ENCODE measurements around the gene RAD51. TPM values are rescaled to one million over a fixed set of nuclear protein-coding genes. Genes with fewer than 3 reads are reported as not detected.

Gene RAD51
- total and polyA plus RNA-seq, 4 experiments from 2014 or later, result 0.21 to 1.7 (median 1.3) TPM

GRCh38 chr15:40693904-40694687, 878 bp upstream of the RAD51 start:
- H3K4me1 ChIP-seq (ENCODE audit: insufficient read depth, low read length), result peaks cover 13% of the 10 kb centered on the region
- Mint-ChIP-seq H3K9me3 (no peaks in the 10 kb centered on the region), H3K36me3 (peaks cover 4 to 32% of the 10 kb centered on the region in 2 donors), H3K4me1 (peaks cover 11 to 32% (median 23%) of the 10 kb centered on the region in 4 donors), H3K4me3 (peak overlapping the region; percentile 96 to 100 (median 98)), H3K27me3 (no peaks in the 10 kb centered on the region), H3K27ac (peak overlapping the region; percentile 96 to 99 (median 99))
- CTCF ChIA-PET (ENCODE audit: partially characterized antibody), result interaction anchor here (1.0 to 2.6 kb wide), 13 partner anchors 10 to 200 kb away, joined by 3 to 13 read pairs (median 5); partner anchors contain the start of genes GCHFR and VPS18
- DNase-seq, result peak in 1 of 5 donors; percentile 4
- H3K27ac ChIP-seq (ENCODE audit: low read depth, low read length), result peak overlapping the region; percentile 95
- intact Hi-C loops (cut with micrococcal nuclease), result loop anchor here (5.0 to 10.0 kb wide), 2 partner anchors 102 to 641 kb away; partner anchors contain the start of genes KNL1, NUSAP1 and OIP5
- peak overlapping the region; percentile 67 to 81 for H3K4me3 ChIP-seq (ENCODE audit: low read length in 2 of 2)
- POLR2A ChIA-PET (ENCODE audit: partially characterized antibody), result interaction anchor here (0.6 to 3.0 kb wide), 33 partner anchors 9 to 966 kb away, joined by 3 to 46 read pairs (median 6); partner anchors contain the start of genes BAHD1, CCDC32, DNAJC17 and GCHFR
- H3K9me3 ChIP-seq (ENCODE audit: control insufficient read depth in 1 of 2, low read length in 2 of 2), result no peaks in the 10 kb centered on the region
- no peaks in the 10 kb centered on the region for H3K27me3 ChIP-seq (ENCODE audit: insufficient read depth, low read length)
- peaks cover 9% of the 10 kb centered on the region for H3K36me3 ChIP-seq (ENCODE audit: insufficient read depth, low read length)

GRCh38 chr15:40695469-40695890, 506 bp downstream of the RAD51 start:
- Mint-ChIP-seq H3K4me1 (peaks cover 11 to 32% (median 19%) of the 10 kb centered on the region in 4 donors), H3K27ac (peak overlapping the region; percentile 80 to 99 (median 90)), H3K27me3 (no peaks in the 10 kb centered on the region), H3K4me3 (peak overlapping the region; percentile 89 to 100 (median 98)), H3K36me3 (peaks cover 4 to 24% of the 10 kb centered on the region in 2 donors), H3K9me3 (no peaks in the 10 kb centered on the region)
- Histone ChIP-seq H3K27ac (ENCODE audit: low read depth, low read length) (peak overlapping the region; percentile 95), H3K4me3 (ENCODE audit: low read length in 2 of 2) (peak overlapping the region; percentile 67 to 81), H3K9me3 (ENCODE audit: control insufficient read depth in 1 of 2, low read length in 2 of 2) (no peaks in the 10 kb centered on the region), H3K36me3 (ENCODE audit: insufficient read depth, low read length) (peaks cover 9% of the 10 kb centered on the region), H3K4me1 (ENCODE audit: insufficient read depth, low read length) (peaks cover 13% of the 10 kb centered on the region), H3K27me3 (ENCODE audit: insufficient read depth, low read length) (no peaks in the 10 kb centered on the region)
- peak in 3 of 5 donors; percentile 17 to 25 (median 18) for DNase-seq
- ChIA-PET POLR2A (ENCODE audit: partially characterized antibody) (interaction anchor here (0.6 to 3.0 kb wide), 29 partner anchors 7 to 965 kb away, joined by 3 to 46 read pairs (median 6); partner anchors contain the start of genes BAHD1, CCDC32, DNAJC17 and GCHFR), CTCF (ENCODE audit: partially characterized antibody) (interaction anchor here (0.6 to 2.6 kb wide), 12 partner anchors 9 to 163 kb away, joined by 3 to 13 read pairs (median 5); partner anchors contain the start of gene GCHFR)
- intact Hi-C loops (cut with micrococcal nuclease), result loop anchor here (1.0 to 10.0 kb wide), 4 partner anchors 60 to 639 kb away; partner anchors contain the start of genes DNAJC17, NUSAP1, OIP5 and RMDN3

GRCh38 chr15:40696228-40696627, 1.3 kb downstream of the RAD51 start:
- H3K27me3 ChIP-seq (ENCODE audit: insufficient read depth, low read length), result no peaks in the 10 kb centered on the region
- Mint-ChIP-seq H3K4me1 (peaks cover 11 to 32% (median 19%) of the 10 kb centered on the region in 4 donors), H3K4me3 (peak overlapping the region; percentile 89 to 100 (median 98)), H3K27me3 (no peaks in the 10 kb centered on the region), H3K9me3 (no peaks in the 10 kb centered on the region), H3K36me3 (peaks cover 4 to 24% of the 10 kb centered on the region in 2 donors), H3K27ac (peak overlapping the region in 1 of 7 donors; percentile 37)
- peaks cover 13% of the 10 kb centered on the region for H3K4me1 ChIP-seq (ENCODE audit: insufficient read depth, low read length)
- intact Hi-C loops (cut with micrococcal nuclease), result loop anchor here (10.0 kb wide), 1 partner anchor 639 kb away; the partner anchor contains the start of genes NUSAP1 and OIP5
- no peak for DNase-seq
- H3K27ac ChIP-seq (ENCODE audit: low read depth, low read length), result no peak overlapping the region
- H3K9me3 ChIP-seq (ENCODE audit: control insufficient read depth in 1 of 2, low read length in 2 of 2), result no peaks in the 10 kb centered on the region
- H3K36me3 ChIP-seq (ENCODE audit: insufficient read depth, low read length), result peaks cover 9% of the 10 kb centered on the region
- POLR2A ChIA-PET (ENCODE audit: partially characterized antibody), result interaction anchor here (2.2 to 2.5 kb wide), 2 partner anchors 48 to 61 kb away, joined by 8 to 24 read pairs; no protein-coding TSS in a partner anchor
- H3K4me3 ChIP-seq (ENCODE audit: low read length in 2 of 2), result peak overlapping the region in 1 of 2 donors; percentile 81
- CTCF ChIA-PET (ENCODE audit: partially characterized antibody), result no interaction called here

GRCh38 chr15:40697916-40698315, 2.9 kb downstream of the RAD51 start:
- Mint-ChIP-seq H3K9me3 (no peaks in the 10 kb centered on the region), H3K4me1 (peaks cover 11 to 24% (median 18%) of the 10 kb centered on the region in 4 donors), H3K27ac (no peak overlapping the region), H3K36me3 (peaks cover 4 to 15% of the 10 kb centered on the region in 2 donors), H3K4me3 (peak overlapping the region in 1 of 8 donors; percentile 35), H3K27me3 (no peaks in the 10 kb centered on the region)
- Histone ChIP-seq H3K27me3 (ENCODE audit: insufficient read depth, low read length) (no peaks in the 10 kb centered on the region), H3K4me1 (ENCODE audit: insufficient read depth, low read length) (peaks cover 13% of the 10 kb centered on the region), H3K4me3 (ENCODE audit: low read length in 2 of 2) (no peak overlapping the region), H3K9me3 (ENCODE audit: control insufficient read depth in 1 of 2, low read length in 2 of 2) (no peaks in the 10 kb centered on the region), H3K27ac (ENCODE audit: low read depth, low read length) (no peak overlapping the region), H3K36me3 (ENCODE audit: insufficient read depth, low read length) (no peaks in the 10 kb centered on the region)
- no peak for DNase-seq
- POLR2A ChIA-PET (ENCODE audit: partially characterized antibody), result no interaction called here
- intact Hi-C loops (cut with micrococcal nuclease), result loop anchor here (10.0 kb wide), 1 partner anchor 637 kb away; the partner anchor contains the start of genes NUSAP1 and OIP5
- CTCF ChIA-PET (ENCODE audit: partially characterized antibody), result interaction anchor here (0.6 kb wide), 1 partner anchor 108 kb away, joined by 3 read pairs; no protein-coding TSS in a partner anchor

- H3K4me1 ChIP-seq (ENCODE audit: insufficient read depth, low read length), result no peaks in the 10 kb centered on the region
- DNase-seq, result peak in 4 of 5 donors; percentile 17 to 31 (median 22)
- H3K27ac ChIP-seq (ENCODE audit: low read depth, low read length), result no peak overlapping the region
- intact Hi-C loops (cut with micrococcal nuclease), result loop anchor here (2.0 kb wide), 1 partner anchor 81 kb away; no protein-coding TSS in a partner anchor
- H3K9me3 ChIP-seq (ENCODE audit: control insufficient read depth in 1 of 2, low read length in 2 of 2), result no peaks in the 10 kb centered on the region
- H3K36me3 ChIP-seq (ENCODE audit: insufficient read depth, low read length), result no peaks in the 10 kb centered on the region
- H3K27me3 ChIP-seq (ENCODE audit: insufficient read depth, low read length), result no peaks in the 10 kb centered on the region
- Mint-ChIP-seq H3K36me3 (no peaks in the 10 kb centered on the region), H3K27me3 (no peaks in the 10 kb centered on the region), H3K9me3 (no peaks in the 10 kb centered on the region), H3K4me1 (peaks cover 0 to 2% (median 0%) of the 10 kb centered on the region in 4 donors), H3K27ac (no peak overlapping the region), H3K4me3 (no peak overlapping the region)
- CTCF ChIA-PET (ENCODE audit: partially characterized antibody), result interaction anchor here (0.7 to 4.6 kb wide), 3 partner anchors 22 to 190 kb away, joined by 3 to 40 read pairs (median 4); no protein-coding TSS in a partner anchor
- POLR2A ChIA-PET (ENCODE audit: partially characterized antibody), result no interaction called here
- no peak overlapping the region for H3K4me3 ChIP-seq (ENCODE audit: low read length in 2 of 2)
These were observed 7.1 kb downstream of the RAD51 start for GRCh38 chr15:40702077-40702476.

- Mint-ChIP-seq H3K27ac (no peak overlapping the region), H3K27me3 (no peaks in the 10 kb centered on the region), H3K9me3 (no peaks in the 10 kb centered on the region), H3K4me3 (no peak overlapping the region), H3K4me1 (peaks cover 0 to 2% (median under 1%) of the 10 kb centered on the region in 4 donors), H3K36me3 (no peaks in the 10 kb centered on the region)
- Histone ChIP-seq H3K27me3 (ENCODE audit: insufficient read depth, low read length) (no peaks in the 10 kb centered on the region), H3K27ac (ENCODE audit: low read depth, low read length) (no peak overlapping the region), H3K4me1 (ENCODE audit: insufficient read depth, low read length) (no peaks in the 10 kb centered on the region), H3K36me3 (ENCODE audit: insufficient read depth, low read length) (no peaks in the 10 kb centered on the region), H3K9me3 (ENCODE audit: control insufficient read depth in 1 of 2, low read length in 2 of 2) (no peaks in the 10 kb centered on the region), H3K4me3 (ENCODE audit: low read length in 2 of 2) (no peak overlapping the region)
- DNase-seq, result no peak
- intact Hi-C loops (cut with micrococcal nuclease), result no loop called here
- ChIA-PET POLR2A (ENCODE audit: partially characterized antibody) (interaction anchor here (1.5 kb wide), 1 partner anchor 11 kb away, joined by 6 read pairs; the partner anchor contains the start of gene RAD51), CTCF (ENCODE audit: partially characterized antibody) (interaction anchor here (1.2 kb wide), 1 partner anchor 76 kb away, joined by 5 read pairs; no protein-coding TSS in a partner anchor)
These were observed 11.1 kb downstream of the RAD51 start for GRCh38 chr15:40706121-40706520.
